SH-SY5Y (cell line): ENCODE data around the gene AFF3.

ENCODE experiments used
- GATA2 ChIP-seq: IDR thresholded peaks from 2 replicates; pipeline ENCODE4 v1.6.1; 2011; ENCODE audit warnings: mild to moderate bottlenecking, low read depth, low read length
- GATA3 ChIP-seq: IDR thresholded peaks from 2 replicates; pipeline ENCODE4 v1.6.1; 2011; ENCODE audit warnings: low read depth, mild to moderate bottlenecking, low read length, moderate library complexity

DNA sequence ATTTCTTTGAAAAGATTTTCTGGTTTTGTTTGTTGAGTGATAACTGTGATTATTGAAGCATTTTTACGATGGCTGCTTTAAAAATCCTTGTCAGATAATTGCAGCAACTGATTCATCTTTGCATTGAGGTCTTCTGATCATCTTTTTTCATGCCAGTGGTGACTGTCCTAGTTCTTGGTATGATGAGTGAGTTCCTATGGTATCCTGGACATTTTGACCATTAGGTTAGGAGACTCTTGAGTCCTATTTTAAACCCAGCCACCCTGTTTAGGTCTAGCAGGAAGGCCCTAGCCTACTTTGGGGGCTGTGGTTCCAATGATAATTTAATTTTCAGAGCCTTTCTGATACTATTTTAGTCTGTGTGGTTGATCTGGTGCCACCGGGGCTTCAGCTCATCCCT lies 579.9 kb downstream of the AFF3 start:
- TF ChIP-seq GATA2 (no peak), GATA3 (no peak)
